NCI-H774 (cell line): ENCODE data around the gene PLEKHM1.
"Not testable (repeated sequence)": the region's sequence is repeated elsewhere in the genome, so short reads cannot be mapped to it uniquely, and the experiment has no call there.

Source experiments
- DNase-seq: peaks from one replicate; lab custom pipeline; 2025; lab: John Stamatoyannopoulos, UW

PLEKHM1 gene

GRCh38 chr17:45441526-45442310 lies 48.8 kb downstream of the PLEKHM1 start:
- no peak for DNase-seq

GRCh38 chr17:45440839-45441515 lies 49.5 kb downstream of the PLEKHM1 start:
- not testable (repeated sequence) for DNase-seq

- DNase-seq: peak; percentile 4
These were observed 50.3 kb downstream of the PLEKHM1 start for GRCh38 chr17:45440161-45440778.

GRCh38 chr17:45438931-45439610 lies 51.5 kb downstream of the PLEKHM1 start:
- no peak for DNase-seq

GRCh38 chr17:45437465-45438283 lies 52.8 kb downstream of the PLEKHM1 start:
- no peak for DNase-seq

- no peak for DNase-seq
These were observed 53.7 kb downstream of the PLEKHM1 start for GRCh38 chr17:45436625-45437464.

- DNase-seq: no peak
These were observed 54.4 kb downstream of the PLEKHM1 start for GRCh38 chr17:45436161-45436560.

GRCh38 chr17:45435481-45435880 lies 55.0 kb downstream of the PLEKHM1 start:
- DNase-seq: no peak

GRCh38 chr17:45433159-45433535 lies 57.4 kb downstream of the PLEKHM1 start:
- no peak for DNase-seq

- no peak for DNase-seq
These were observed 57.9 kb downstream of the PLEKHM1 start, which contains the start of gene ARHGAP27 for GRCh38 chr17:45432405-45433158. Gene ARHGAP27 (minus strand): TSS chr17:45432870. CDS start chr17:45430279, 2,591 bp downstream.

- DNase-seq: peak; percentile 86
These were observed 58.8 kb downstream of the PLEKHM1 start for GRCh38 chr17:45431531-45432404.

GRCh38 chr17:45430738-45431530 lies 59.6 kb downstream of the PLEKHM1 start:
- no peak for DNase-seq

- no peak for DNase-seq
These were observed 60.3 kb downstream of the PLEKHM1 start for GRCh38 chr17:45430006-45430737.

GRCh38 chr17:45429339-45430005 lies 61.0 kb downstream of the PLEKHM1 start:
- no peak for DNase-seq

GRCh38 chr17:45428931-45429338 lies 61.6 kb downstream of the PLEKHM1 start:
- DNase-seq: no peak

GRCh38 chr17:45428050-45428617 lies 62.4 kb downstream of the PLEKHM1 start:
- DNase-seq: peak; percentile 62
